GM10248 (cell line): ENCODE data around the gene PGM5.

Experiments used
- CTCF ChIA-PET: fragments of 300-600 bp; sonication (Branson Sonifier 250); formaldehyde crosslinking; extraction: SDS; loops from one replicate; lab custom pipeline; 2021; ENCODE audit warnings: antibody characterized with exemption; lab: Yijun Ruan, JAX
- POLR2A ChIA-PET: fragments of 350-650 bp; sonication (Branson Sonifier 250); formaldehyde crosslinking; extraction: SDS; loops from one replicate; lab custom pipeline; 2020; ENCODE audit warnings: antibody characterized with exemption; lab: Yijun Ruan, JAX
- DNase-seq: peaks from one replicate; pipeline ENCODE4 v3.0.0; 2012; ENCODE audit errors: extremely low spot score
- CTCF ChIP-seq: IDR thresholded peaks from 2 replicates; pipeline ENCODE4 v1.5.1; 2012; ENCODE audit warnings: mild to moderate bottlenecking, low read depth; ENCODE audit errors: extremely low read depth, missing control alignments, control extremely low read depth

PGM5 gene

DNA sequence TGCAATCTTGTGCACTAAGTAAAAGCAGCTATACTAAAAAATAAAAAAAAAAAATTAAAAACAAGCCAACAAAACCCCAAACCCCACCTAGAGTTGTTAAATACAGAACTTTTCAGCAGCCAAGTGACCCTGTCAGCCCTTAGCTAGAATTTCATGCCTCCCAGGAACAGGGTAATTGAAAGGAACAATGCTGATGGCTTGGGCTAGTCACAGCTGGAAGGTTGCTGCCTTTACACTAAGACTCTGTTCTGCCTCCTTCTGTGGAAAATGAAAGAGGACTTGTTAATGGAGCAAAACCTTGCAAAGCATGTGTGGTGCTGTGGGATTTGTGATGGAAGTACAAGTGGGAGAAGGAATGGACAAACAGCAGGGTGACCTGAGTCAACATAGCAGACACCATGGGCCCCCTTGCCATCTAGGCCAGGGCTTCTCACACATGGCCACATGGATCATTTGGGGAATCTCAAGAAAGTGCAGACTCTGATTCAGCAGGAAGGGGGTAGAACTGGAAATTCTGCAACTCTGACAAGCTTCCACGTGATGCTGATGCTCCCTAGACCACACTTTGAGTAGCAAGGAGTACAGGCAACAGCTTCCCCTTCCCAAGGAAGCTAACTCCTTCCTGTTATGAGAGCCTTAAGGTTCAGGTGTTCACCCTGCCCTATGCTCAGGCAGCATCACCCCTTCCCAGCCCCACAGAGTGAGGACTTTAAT lies 199.2 kb downstream of the PGM5 start:
- ChIA-PET CTCF (interaction anchor here (12.1 kb wide), 1 partner anchor 15 kb away, joined by 131 read pairs; no protein-coding TSS in a partner anchor), POLR2A (no interaction called here)
- no peak for TF ChIP-seq CTCF
- no peak for DNase-seq

DNA sequence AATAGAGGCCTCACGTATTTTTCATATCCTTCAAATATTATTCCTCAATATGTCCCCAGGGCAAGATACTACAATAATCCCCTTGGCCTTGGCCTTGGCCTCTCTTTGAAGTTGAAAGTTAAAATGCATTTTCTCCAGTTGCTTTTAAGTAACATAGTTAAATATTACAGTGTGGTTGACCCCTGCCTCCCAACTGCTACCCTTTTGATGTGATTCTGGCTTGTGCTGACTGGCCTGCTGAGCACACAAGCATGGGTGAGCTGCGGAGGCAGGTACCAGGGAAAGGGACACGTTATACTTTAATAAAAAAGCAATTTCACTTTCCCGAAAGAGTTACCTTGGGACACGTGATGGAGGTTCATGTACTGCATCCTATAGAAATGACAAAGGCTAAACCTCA lies 202.1 kb downstream of the PGM5 start:
- ChIA-PET CTCF (interaction anchor here (1.8 to 12.1 kb wide), 6 partner anchors 10 to 445 kb away, joined by 4 to 131 read pairs (median 14); partner anchors contain the start of gene TMEM252), POLR2A (no interaction called here)
- TF ChIP-seq CTCF, result no peak
- no peak for DNase-seq

DNA sequence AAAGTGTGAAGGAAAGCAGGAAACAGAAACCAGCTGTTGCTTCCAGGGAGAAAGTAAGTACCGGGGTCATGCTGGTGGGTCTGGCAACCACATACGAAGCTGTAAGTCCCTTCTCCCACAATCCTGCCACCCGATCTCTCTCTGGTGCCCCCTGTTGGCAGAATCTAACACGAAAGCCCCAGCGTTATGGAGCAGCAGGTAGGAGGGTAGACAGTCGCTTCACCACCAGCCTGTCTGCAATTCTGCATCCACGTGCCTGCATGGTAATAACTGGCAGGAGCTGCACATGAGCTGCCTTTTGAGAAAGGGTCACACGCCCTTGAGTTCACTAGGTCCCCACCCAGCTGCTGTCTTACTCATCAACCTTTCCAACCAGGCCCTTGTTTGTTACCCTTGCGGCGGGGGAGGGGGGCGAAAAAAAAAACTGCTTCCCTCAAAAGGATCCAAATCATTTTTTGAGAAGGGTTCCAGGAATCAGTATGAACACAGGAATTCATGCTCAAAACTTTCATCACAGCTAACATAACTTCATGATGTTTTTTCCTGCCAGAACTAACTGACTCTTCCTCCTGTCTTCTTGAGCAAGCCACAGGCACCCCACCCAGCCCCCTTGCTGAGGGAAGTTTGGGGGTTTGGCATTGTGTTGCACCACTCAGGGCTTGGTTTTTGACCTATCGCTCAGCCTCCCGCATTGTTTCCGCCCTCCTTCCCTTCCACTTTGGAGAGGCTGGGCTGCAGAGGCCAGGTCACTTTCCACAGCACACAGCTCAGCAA lies 203.8 kb downstream of the PGM5 start:
- ChIA-PET POLR2A (no interaction called here), CTCF (interaction anchor here (0.7 to 12.1 kb wide), 30 partner anchors 9 to 476 kb away, joined by 3 to 131 read pairs (median 4); partner anchors contain the start of genes FXN and TMEM252)
- peak; percentile 54 for DNase-seq
- peak; percentile 58 for TF ChIP-seq CTCF

GRCh38 chr9:68562461-68562860 lies 206.1 kb downstream of the PGM5 start:
- POLR2A ChIA-PET, result no interaction called here
- CTCF ChIA-PET, result interaction anchor here (0.8 to 12.1 kb wide), 4 partner anchors 8 to 14 kb away, joined by 4 to 131 read pairs (median 14); no protein-coding TSS in a partner anchor
- TF ChIP-seq CTCF, result no peak
- no peak for DNase-seq

- no peak for DNase-seq
- ChIA-PET POLR2A (interaction anchor here (0.5 kb wide), 1 partner anchor 452 kb away, joined by 5 read pairs; no protein-coding TSS in a partner anchor), CTCF (interaction anchor here (0.7 to 8.7 kb wide), 43 partner anchors 9 to 625 kb away, joined by 3 to 131 read pairs (median 4); partner anchors contain the start of genes FXN, TJP2 and TMEM252)
- no peak for TF ChIP-seq CTCF
These were observed 211.2 kb downstream of the PGM5 start for GRCh38 chr9:68567565-68567964.

DNA sequence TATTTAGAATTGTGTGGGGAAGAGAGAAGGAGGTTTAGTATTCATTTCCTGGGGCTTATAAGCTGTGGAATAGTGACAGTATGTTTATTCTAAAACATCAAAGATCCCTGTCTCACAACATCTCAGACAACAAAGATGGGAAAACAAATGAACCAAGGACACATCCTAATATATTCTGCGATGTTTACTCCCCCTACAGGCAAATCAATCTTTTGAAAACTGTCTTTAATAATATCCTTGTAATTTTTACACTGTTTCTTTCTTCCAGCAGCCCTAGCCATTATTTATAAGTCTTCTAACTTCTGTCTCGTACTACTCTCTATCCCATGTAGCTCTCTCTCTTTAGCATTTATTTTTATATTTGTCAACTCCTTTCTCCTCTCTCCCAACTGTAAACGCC lies 217.7 kb downstream of the PGM5 start:
- CTCF ChIA-PET, result interaction anchor here (0.8 to 8.7 kb wide), 4 partner anchors 8 to 177 kb away, joined by 3 to 131 read pairs (median 16); no protein-coding TSS in a partner anchor
- TF ChIP-seq CTCF, result peak; percentile 28
- POLR2A ChIA-PET, result no interaction called here
- DNase-seq, result no peak
